GM18867 (cell line): ENCODE measurements around the gene UGGT2.
"Not testable (repeated sequence)": the region's sequence is repeated elsewhere in the genome, so short reads cannot be mapped to it uniquely, and the experiment has no call there.

Source experiments
- ATAC-seq: cut with Tn5 transposase; IDR thresholded peaks from one replicate; pipeline ENCODE4 v1.9.1; 2021; ENCODE audit warnings: mild to moderate bottlenecking, moderate library complexity; ENCODE audit not compliant: unreplicated experiment

Gene UGGT2

DNA sequence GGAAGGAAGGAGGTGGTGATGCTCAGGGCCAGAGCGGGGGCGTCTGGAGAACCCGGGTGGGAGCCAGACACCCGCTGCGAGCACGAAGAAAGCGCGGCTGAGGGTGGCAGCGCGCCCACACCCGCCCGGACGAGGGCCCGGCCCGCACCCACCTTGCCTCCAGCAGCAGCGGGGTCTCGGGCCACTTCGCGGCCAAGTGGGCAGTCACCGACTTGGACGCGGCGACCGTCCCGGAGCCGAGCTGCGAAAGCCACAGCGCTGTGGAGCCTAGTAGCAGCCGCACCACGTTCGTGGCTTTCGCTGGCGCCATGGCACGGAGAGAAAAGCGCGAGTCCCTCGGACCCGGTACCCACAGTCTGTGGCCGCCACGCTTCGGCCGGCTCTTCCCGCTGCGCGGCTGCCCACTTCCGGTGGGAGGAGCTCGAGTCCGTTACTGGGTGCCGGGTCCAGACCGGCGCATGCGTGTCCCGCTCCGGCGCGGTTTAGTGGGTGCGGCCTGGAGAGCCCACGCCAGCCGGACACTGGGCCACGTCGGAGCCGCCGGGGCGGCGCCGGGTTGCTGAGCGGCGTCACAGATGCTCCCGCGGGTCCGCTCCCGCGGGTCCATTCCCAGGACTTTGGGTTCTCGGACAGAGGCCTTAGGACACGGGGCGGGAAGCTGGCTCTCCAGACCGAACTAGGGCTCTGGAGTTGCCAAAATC lies at the start of gene UGGT2:
UGGT2 (minus strand) TSS at position 399 of the 701 bp plus-strand sequence; CDS start at position 310, 89 bp downstream.
- ATAC-seq = peak; percentile 97

GRCh38 chr13:96100457-96101220 lies 47.4 kb upstream of the UGGT2 start:
- no peak for ATAC-seq

GRCh38 chr13:96093296-96094006 lies 40.2 kb upstream of the UGGT2 start:
- ATAC-seq = no peak

GRCh38 chr13:96091164-96092117 lies 38.2 kb upstream of the UGGT2 start:
- ATAC-seq = no peak

DNA sequence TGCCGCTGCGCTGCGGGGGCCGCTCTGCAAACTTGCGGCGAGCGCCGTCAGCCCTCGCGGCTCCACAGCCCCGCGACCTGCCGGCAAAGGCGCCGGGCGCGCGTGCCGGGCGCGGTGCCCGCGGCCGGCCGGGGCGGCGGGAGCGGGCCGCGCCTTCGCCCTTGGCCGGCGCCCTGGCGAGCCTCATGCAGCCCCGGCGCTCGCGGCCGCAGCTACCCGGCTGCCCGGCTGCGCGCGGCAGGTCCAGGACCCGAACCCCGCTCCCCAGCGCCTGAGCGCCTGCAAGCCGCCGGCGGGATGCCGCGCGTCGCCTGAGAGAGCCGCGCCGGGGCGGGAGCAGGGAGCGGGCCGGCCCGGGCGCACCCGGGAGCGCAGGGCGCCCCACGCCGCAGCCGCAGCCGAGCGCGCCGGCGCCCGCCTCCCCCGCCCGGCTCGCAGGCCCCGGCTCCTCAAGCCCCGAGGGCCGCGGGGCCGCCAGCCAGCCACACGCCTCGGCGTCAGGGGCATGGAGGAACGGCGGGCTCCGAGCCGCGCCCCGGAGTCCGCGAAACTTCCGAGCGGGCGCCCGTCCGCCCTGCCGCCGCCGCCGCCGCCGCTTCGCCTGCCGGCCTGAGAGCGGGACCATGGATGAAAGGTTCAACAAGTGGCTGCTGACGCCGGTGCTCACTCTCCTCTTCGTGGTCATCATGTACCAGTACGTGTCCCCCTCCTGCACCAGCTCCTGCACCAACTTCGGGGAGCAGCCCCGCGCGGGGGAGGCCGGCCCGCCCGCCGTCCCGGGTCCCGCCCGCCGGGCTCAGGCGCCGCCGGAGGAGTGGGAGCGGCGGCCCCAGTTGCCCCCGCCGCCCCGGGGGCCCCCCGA lies 37.3 kb upstream of the UGGT2 start:
- ATAC-seq = peak; percentile 49

DNA sequence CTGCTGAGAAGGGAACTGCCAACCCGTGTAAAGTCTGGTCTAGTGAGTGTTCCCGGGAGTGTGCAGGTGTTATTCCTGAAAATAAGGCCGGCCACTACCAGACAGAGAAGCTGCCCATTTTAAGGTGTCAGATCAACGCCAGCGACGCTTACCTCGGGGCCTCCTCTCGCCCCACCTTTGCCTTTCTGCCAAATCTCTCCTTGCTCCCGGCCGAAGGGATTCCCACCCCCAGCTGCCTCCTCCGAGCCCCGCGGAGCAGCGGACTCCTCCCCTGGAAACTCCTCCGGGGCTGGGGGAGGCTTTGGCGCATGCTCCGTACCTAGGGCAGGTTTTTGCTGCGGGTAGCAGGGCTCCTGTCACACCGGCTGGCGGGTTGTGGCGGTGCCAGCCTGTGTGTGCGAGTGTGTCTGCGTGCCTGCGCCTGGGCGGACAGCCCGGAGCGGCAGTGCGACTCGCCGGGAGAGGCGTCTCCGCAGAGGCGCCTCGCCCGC lies 36.6 kb upstream of the UGGT2 start, which contains the start of gene HS6ST3:
HS6ST3 (plus strand) TSS at position 359 of the 491 bp plus-strand sequence.
- ATAC-seq = peak; percentile 42

DNA sequence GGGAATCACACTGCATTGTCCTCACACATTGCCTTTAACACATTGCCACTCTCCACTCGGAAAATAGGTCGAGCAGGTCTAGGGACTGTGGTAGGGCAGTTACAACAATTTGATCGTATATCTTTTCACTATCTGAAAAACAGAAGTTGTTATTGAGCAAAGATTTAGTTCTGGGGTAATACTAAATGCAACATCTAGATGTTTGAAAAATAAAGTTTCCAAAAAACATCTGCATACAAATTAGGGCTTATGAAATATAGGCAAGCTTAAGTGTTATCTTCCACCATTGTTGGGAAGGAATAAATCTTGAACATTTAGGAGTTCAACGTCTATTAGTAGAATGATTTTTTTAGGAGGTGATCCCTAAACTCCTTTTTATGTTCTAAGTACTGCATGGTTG lies 35.9 kb upstream of the UGGT2 start:
- ATAC-seq = no peak

DNA sequence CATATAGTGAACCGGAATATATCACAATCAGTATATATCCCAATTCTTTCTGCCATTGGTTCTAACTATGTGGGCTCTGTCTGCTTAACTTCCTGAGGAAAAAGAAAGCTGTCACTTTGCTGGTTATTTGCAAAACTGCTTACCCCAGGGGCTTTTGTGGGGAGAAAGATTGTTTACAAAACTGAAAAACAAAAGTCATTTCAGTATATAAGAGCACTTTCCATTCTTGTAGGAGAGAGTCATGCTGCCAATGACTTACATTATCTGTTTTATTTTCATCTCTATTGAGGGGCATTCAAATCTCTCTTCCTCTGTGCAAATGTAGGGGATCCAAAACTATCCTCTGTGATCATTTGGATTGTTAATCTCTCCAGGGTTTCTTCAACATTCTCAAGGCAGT lies 33.5 kb upstream of the UGGT2 start:
- ATAC-seq = no peak

GRCh38 chr13:96082640-96083039 lies 29.4 kb upstream of the UGGT2 start:
- no peak for ATAC-seq

DNA sequence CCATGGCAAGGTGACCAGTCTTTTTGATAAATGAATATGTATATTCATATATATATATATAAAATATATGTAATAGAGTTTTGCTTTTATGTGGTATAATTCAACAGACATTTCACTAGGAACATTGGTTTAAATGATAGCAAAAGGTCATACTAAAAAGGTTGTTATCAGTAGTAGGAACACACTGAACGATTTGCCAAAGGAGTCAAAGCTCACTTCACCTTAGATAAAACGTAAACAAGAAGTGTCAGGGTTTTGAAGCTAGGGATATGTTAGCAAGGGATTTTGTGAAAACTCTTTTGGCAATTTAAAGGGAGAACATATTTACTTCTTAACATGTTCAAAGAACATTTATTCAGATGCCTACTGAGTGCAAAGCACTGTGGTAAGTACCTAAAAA lies 28.7 kb upstream of the UGGT2 start:
- no peak for ATAC-seq

DNA sequence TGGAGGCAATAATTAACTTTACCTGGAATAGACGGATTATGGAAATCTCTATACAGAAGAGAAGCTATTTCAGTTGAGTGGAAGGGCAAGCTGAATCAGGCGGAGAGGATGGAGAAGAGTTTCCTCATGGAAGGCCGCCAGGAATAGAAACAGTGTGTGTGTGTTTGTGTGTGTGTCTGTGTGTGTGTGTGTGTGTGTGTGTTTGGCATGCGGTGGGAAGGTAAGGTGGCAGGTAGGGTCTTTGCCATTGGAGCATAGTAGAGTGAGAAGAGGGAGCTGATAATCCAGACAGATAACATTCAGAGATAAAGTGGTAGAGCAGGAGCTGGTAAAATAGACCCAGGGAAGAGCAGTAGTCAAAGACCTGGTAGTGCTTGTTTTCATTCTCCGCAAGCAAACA lies 27.5 kb upstream of the UGGT2 start:
- no peak for ATAC-seq

- ATAC-seq = peak; percentile 42
Measured at GRCh38 chr13:96075953-96076543, 22.8 kb upstream of the UGGT2 start.

- no peak for ATAC-seq
Measured at GRCh38 chr13:96072392-96072791, 19.2 kb upstream of the UGGT2 start.

- no peak for ATAC-seq
Measured at GRCh38 chr13:96071504-96071903, 18.3 kb upstream of the UGGT2 start.

- no peak for ATAC-seq
Measured at GRCh38 chr13:96068729-96069128, 15.5 kb upstream of the UGGT2 start.

GRCh38 chr13:96065849-96066248 lies 12.6 kb upstream of the UGGT2 start:
- no peak for ATAC-seq

- peak; percentile 58 for ATAC-seq
Measured at GRCh38 chr13:96052656-96053002, 572 bp downstream of the UGGT2 start.

GRCh38 chr13:96051946-96052345 lies 1.3 kb downstream of the UGGT2 start:
- ATAC-seq = not testable (repeated sequence)

DNA sequence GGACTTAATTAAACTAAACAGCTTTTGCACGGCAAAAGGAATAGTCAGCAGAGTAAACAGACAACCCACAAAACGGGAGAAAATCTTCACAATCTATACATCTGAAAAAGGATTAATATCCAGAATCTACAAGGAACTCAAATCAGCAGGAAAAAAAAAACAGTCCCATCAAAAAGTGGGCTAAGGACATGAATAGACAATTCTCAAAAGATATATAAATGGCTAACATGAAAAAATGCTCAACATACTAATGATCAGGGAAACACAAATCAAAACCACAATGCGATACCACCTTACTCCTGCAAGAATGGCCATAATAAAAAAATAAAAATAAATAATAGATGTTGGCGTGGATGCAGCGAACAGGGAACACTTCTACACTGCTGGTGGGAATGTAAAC lies 1.7 kb downstream of the UGGT2 start:
- not testable (repeated sequence) for ATAC-seq
